Measurements from ENCODE around the gene FOS. TPM values are rescaled to one million over a fixed set of nuclear protein-coding genes. Genes with fewer than 3 reads are reported as not detected.

The FOS gene
- polyA plus RNA-seq, 1 experiment, result 84.1 TPM

GRCh38 chr14:75328558-75329155 lies 50.0 kb downstream of the FOS start:
- Histone ChIP-seq H3K27me3 (ENCODE audit: control insufficient read depth, insufficient read depth, low read length) (peaks cover 18% of the 10 kb centered on the region), H3K4me3 (ENCODE audit: low read depth, low read length) (no peak overlapping the region), H3K36me3 (ENCODE audit: control insufficient read depth, insufficient read depth, low read length) (no peaks in the 10 kb centered on the region)
- ChIA-PET POLR2A (no interaction called here), CTCF (interaction anchor here (0.8 to 1.5 kb wide), 4 partner anchors 20 to 160 kb away, joined by 3 to 5 read pairs (median 4); no protein-coding TSS in a partner anchor)
- no peak for TF ChIP-seq CTCF (IDR thresholded peaks at IDR 0.05; ENCODE audit: insufficient read depth, low read depth, low read length)
- no peak for DNase-seq (ENCODE audit: low read depth)

GRCh38 chr14:75329369-75329768 lies 50.7 kb downstream of the FOS start:
- Histone ChIP-seq H3K36me3 (ENCODE audit: control insufficient read depth, insufficient read depth, low read length) (no peaks in the 10 kb centered on the region), H3K27me3 (ENCODE audit: control insufficient read depth, insufficient read depth, low read length) (peaks cover 18% of the 10 kb centered on the region), H3K4me3 (ENCODE audit: low read depth, low read length) (no peak overlapping the region)
- POLR2A ChIA-PET, result no interaction called here
- no peak for DNase-seq (ENCODE audit: low read depth)
- CTCF ChIA-PET, result interaction anchor here (0.8 to 1.1 kb wide), 3 partner anchors 20 to 159 kb away, joined by 3 to 4 read pairs (median 3); no protein-coding TSS in a partner anchor
- TF ChIP-seq CTCF (IDR thresholded peaks at IDR 0.05; ENCODE audit: insufficient read depth, low read depth, low read length), result no peak

- TF ChIP-seq CTCF (IDR thresholded peaks at IDR 0.05; ENCODE audit: insufficient read depth, low read depth, low read length), result no peak
- POLR2A ChIA-PET, result no interaction called here
- no peak for DNase-seq (ENCODE audit: low read depth)
- CTCF ChIA-PET, result interaction anchor here (1.7 kb wide), 1 partner anchor 23 kb away, joined by 4 read pairs; no protein-coding TSS in a partner anchor
- no peaks in the 10 kb centered on the region for H3K36me3 ChIP-seq (ENCODE audit: control insufficient read depth, insufficient read depth, low read length)
- peaks cover 17% of the 10 kb centered on the region for H3K27me3 ChIP-seq (ENCODE audit: control insufficient read depth, insufficient read depth, low read length)
- H3K4me3 ChIP-seq (ENCODE audit: low read depth, low read length), result no peak overlapping the region
Measured at GRCh38 chr14:75331471-75331870, 52.8 kb downstream of the FOS start.

Small RNAs within 50 kb of the gene (small RNA-seq; reads per million reads assigned to genes)
- gene RF00004 (ENCODE audit: insufficient read length, low read depth, low replicate concordance), result not detected

Other genes starting within 250 kb of the FOS start
- gene MLH3, start 227.4 kb upstream of the FOS start, polyA plus RNA-seq (2011; rRNA removed), result 5.7 and 6.9 TPM in 2 replicates
- 9.0 and 17.7 TPM in 2 replicates for gene ACYP1, start 214.8 kb upstream of the FOS start, polyA plus RNA-seq (2011; rRNA removed)
- 0.85 and 1.2 TPM in 2 replicates for gene ZC2HC1C, start 209.2 kb upstream of the FOS start, polyA plus RNA-seq (2011; rRNA removed)
- gene NEK9, start 151.8 kb upstream of the FOS start, polyA plus RNA-seq (2011; rRNA removed), result 38.1 and 53.4 TPM in 2 replicates
- 466 and 505 TPM in 2 replicates for gene TMED10, start 102.2 kb upstream of the FOS start, polyA plus RNA-seq (2011; rRNA removed)
- gene JDP2, start 149.2 kb downstream of the FOS start, polyA plus RNA-seq (2011; rRNA removed), result 83.8 and 88.7 TPM in 2 replicates
- not detected in 2 replicates for gene BATF, start 243.6 kb downstream of the FOS start, polyA plus RNA-seq (2011; rRNA removed)